Left lung (tissue), 10 donors: ENCODE data around the gene CHST10. TPM values are rescaled to one million over a fixed set of nuclear protein-coding genes. Genes with fewer than 3 reads are reported as not detected.

ENCODE experiments used
- ATAC-seq: fragments of 200-7000 bp; cut with Tn5 transposase; one replicate; pipeline ENCODE4 v1.9.1; 2020; ENCODE audit warnings: moderate library complexity
- DNase-seq, 4 donors: peaks; one replicate each; pipeline ENCODE4 v3.0.0-alpha.2; 2013 to 2020
- H3K27ac ChIP-seq, 2 donors: fragments of 200-600 bp; sonication (generic) in 1 of 2; one replicate each; pipeline versions ENCODE4 v1.5.0 to v1.8.0; 2020 to 2021
- H3K27me3 ChIP-seq, 2 donors: fragments of 200-600 bp; sonication (generic) in 1 of 2; one replicate each; pipeline versions ENCODE4 v1.5.0 to v1.8.0; 2020 to 2021
- H3K36me3 ChIP-seq, 2 donors: fragments of 200-600 bp; sonication (generic) in 1 of 2; one replicate each; pipeline versions ENCODE4 v1.5.0 to v1.8.0; 2020 to 2021
- H3K4me1 ChIP-seq, 2 donors: fragments of 200-600 bp; one replicate each; pipeline ENCODE4 v1.8.0; 2021
- H3K4me3 ChIP-seq, 2 donors: fragments of 200-600 bp; sonication (generic) in 1 of 2; one replicate each; pipeline versions ENCODE4 v1.5.0 to v1.8.0; 2020 to 2021; ENCODE audit warnings: mild to moderate bottlenecking in 1 of 2
- H3K9me3 ChIP-seq, 2 donors: fragments of 200-600 bp; sonication (generic) in 1 of 2; one replicate each; pipeline versions ENCODE4 v1.5.0 to v1.8.0; 2020 to 2021
- intact Hi-C, 2 donors: fragments of 100-400 bp; cut with DNase I; formaldehyde crosslinking; loops; one replicate each; pipeline versions ENCODE4 v1.11.2 to v1.14.2; 2022
- polyA plus RNA-seq, 6 donors: library from polyadenylated mRNA; unstranded; fragments of 120-200 nt; gene quantifications; one replicate each; pipeline ENCODE4 v1.2.1, GENCODE V29; 2013; ENCODE audit not compliant: insufficient read length in 6 of 6
- total RNA-seq, 2 donors: library from RNA; stranded (reverse); fragmentation: NEBNext Ultra II Directional; extraction: Animal tissue kit (Norgen Biotek cat#: 25700); gene quantifications; one replicate each; pipeline ENCODE4 v1.2.1, GENCODE V29; 2021
- TF ChIP-seq, protein P1 (sequence below), 2 donors: fragments of 200-600 bp; sonication (generic) in 1 of 2; IDR thresholded peaks; one replicate each; pipeline versions ENCODE4 v1.5.0 to v1.8.0; 2021; ENCODE audit warnings: antibody characterized with exemption in 2 of 2
- donor health status: DM: no; HTN: yes; CAD: no.
- donor health status: DM: no; HTN: no; CAD: no.

CHST10 gene
- total and polyA plus RNA-seq, 8 donors: 7.3 to 32.1 (median 28.7) TPM

DNA sequence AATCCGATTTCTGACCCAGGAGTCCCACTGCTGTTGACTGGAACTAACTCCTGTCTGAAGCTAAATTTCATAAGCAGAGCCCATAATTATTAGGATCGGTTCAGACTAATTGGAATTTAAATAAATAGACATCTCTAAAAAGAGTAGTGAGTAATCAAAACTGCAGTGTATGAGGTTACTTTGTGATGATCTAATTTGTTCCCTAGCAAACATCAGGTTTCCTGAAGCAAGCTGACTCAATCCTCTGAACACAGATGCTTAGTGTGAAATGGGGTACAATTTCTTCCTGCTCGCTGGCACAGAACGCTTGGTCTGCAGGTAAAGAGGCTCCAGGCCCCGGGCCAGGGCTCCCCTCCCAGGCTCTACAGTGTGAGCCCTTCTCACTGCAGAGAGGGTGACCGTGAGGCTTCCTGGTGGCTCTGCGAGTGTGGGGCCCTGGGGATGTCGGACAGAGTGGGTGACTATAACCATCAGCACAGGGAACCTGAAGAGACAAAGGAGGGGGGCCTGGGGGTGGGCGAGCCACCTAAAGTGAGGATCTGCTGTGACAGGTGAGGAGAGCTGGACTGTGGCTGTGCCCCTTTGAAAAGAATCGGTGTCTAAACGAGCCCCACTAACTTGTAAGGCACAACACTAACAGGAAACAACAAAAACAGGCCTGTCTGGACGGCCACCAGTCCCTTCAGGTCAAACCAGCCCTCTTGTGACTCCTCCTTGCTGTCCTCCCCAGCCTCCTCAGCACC is 20.2 kb downstream of the CHST10 start:
- Histone ChIP-seq H3K4me3 (no peak overlapping the region), H3K4me1 (no peaks in the 10 kb centered on the region), H3K9me3 (no peaks in the 10 kb centered on the region), H3K27me3 (no peaks in the 10 kb centered on the region), H3K27ac (no peak overlapping the region), H3K36me3 (peaks cover 0 to 44% of the 10 kb centered on the region in 2 donors)
- intact Hi-C loops: no loop called here
- TF ChIP-seq, protein P1, sequence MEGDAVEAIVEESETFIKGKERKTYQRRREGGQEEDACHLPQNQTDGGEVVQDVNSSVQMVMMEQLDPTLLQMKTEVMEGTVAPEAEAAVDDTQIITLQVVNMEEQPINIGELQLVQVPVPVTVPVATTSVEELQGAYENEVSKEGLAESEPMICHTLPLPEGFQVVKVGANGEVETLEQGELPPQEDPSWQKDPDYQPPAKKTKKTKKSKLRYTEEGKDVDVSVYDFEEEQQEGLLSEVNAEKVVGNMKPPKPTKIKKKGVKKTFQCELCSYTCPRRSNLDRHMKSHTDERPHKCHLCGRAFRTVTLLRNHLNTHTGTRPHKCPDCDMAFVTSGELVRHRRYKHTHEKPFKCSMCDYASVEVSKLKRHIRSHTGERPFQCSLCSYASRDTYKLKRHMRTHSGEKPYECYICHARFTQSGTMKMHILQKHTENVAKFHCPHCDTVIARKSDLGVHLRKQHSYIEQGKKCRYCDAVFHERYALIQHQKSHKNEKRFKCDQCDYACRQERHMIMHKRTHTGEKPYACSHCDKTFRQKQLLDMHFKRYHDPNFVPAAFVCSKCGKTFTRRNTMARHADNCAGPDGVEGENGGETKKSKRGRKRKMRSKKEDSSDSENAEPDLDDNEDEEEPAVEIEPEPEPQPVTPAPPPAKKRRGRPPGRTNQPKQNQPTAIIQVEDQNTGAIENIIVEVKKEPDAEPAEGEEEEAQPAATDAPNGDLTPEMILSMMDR (IDR thresholded peaks at IDR 0.05): no peak
- ATAC-seq: no peak
- DNase-seq: no peak

DNA sequence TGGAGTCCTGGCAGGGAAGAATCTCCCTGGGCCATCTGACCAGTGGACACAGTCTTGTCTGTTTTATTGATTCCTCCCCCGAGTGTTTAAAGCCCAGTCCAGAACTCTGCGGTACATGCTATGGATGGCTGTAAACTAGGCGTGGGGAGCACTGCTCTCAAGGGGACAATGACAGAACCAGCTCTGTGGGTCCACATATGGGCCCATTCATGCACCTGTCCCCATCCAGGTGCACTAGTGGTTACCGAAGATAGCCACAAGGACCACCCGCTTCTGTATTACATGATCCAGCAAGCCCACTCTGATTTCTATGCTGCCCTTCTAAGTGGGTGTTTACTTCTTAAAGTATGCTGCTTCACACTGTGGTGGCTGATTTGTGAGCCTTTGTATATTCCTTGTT is 21.0 kb downstream of the CHST10 start:
- no peak for ATAC-seq
- intact Hi-C loops: no loop called here
- Histone ChIP-seq H3K9me3 (no peaks in the 10 kb centered on the region), H3K4me1 (no peaks in the 10 kb centered on the region), H3K4me3 (no peak overlapping the region), H3K36me3 (peaks cover 0 to 45% of the 10 kb centered on the region in 2 donors), H3K27me3 (no peaks in the 10 kb centered on the region), H3K27ac (no peak overlapping the region)
- DNase-seq: no peak
- TF ChIP-seq, protein P1 (IDR thresholded peaks at IDR 0.05): no peak

DNA sequence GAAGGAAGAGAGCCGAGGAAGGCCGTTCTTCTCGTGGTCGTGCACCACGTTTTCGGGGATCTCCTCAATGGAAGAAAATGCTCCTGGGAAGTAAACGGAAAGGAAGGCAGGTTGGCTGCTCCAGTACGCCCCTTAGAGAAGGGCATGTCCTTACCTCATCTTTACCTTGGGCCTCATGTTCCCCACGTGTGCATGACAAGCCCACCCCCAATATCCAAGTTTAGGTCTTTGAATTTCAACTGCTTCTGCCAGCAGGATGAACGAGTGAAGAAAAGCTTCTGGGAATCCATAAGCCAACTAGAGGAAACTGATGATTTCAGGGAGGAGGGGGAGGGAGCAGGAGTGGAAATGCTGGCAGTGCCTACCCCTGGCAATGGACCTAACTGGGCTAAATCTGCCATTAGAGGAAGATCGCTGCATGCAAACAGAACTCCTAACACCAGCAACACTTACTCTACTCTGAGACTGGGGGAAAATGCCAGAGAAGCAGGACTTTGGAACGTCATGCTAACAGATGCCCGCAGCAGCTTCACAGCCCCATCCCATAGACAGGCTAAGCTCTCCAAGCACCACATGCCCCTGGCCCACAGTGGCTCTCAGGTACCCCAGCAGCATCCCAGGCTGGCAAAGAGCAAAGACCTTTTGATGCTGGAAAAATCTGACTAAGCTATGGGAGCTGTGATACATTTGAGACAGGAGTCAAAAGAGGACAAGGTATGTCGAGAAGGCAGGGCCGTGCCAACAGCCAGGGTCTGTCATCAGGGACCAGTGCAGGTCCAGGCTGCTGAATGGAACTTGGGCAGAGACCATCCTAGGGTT is 21.7 kb downstream of the CHST10 start:
- ATAC-seq (no peak), DNase-seq (no peak)
- H3K4me3 ChIP-seq: no peak overlapping the region
- TF ChIP-seq, protein P1 (IDR thresholded peaks at IDR 0.05): no peak
- peaks cover 0 to 39% of the 10 kb centered on the region in 2 donors for H3K36me3 ChIP-seq
- no peaks in the 10 kb centered on the region for H3K27me3 ChIP-seq
- no peak overlapping the region for H3K27ac ChIP-seq
- no peaks in the 10 kb centered on the region for H3K9me3 ChIP-seq
- H3K4me1 ChIP-seq: no peaks in the 10 kb centered on the region
- intact Hi-C loops: no loop called here

DNA sequence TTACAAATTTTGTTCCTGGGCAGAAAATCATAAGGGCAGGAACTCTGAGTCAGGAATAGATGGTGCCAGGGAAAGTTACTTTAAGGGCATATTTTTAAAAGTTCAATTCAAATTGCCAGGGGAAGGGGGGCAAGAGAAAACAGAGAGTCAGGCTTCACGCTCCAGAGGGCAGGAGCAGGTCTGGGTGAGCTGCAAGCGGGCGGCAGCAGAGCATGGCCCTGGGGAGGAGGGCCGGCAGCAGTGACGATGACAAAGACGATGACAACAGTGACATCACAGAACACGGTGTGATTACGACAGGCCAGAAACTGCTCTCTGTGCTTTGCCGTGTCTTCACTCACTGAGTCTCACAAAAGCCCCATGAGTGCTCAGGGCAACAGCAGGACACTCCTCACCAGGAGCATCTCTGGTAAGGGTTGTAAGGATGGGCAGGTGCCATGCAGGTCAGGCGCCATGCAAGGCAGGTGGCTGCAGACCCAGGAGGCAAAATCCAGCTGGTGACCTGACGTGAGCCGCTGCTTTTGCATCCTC is 23.3 kb downstream of the CHST10 start:
- no peak for DNase-seq
- intact Hi-C loops: no loop called here
- TF ChIP-seq, protein P1 (IDR thresholded peaks at IDR 0.05): no peak

DNA sequence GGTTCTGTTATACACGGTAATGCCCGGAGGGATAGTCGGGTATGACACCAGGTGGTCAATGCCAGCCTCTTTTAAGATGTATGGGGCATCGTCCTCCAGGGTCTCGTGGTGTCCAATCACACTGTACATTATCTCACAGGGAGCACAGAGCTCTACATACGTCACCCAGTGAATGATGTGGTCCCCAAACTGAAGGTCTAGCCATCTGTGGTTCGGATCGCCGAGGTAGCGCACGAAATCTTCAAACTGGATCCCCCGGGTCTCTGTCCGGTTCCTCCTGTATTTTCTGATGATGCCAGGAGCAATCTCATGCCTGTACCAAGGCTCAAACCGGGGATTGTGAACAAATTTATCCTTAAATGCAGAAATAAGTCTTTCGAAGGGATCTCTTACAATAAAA is 24.1 kb downstream of the CHST10 start:
- no peak for ATAC-seq
- Histone ChIP-seq H3K36me3 (peaks cover 0 to 36% of the 10 kb centered on the region in 2 donors), H3K27ac (no peak overlapping the region), H3K27me3 (no peaks in the 10 kb centered on the region), H3K9me3 (no peaks in the 10 kb centered on the region), H3K4me1 (no peaks in the 10 kb centered on the region), H3K4me3 (no peak overlapping the region)
- intact Hi-C loops: no loop called here
- TF ChIP-seq, protein P1 (IDR thresholded peaks at IDR 0.05): no peak
- no peak for DNase-seq

More for the DNA sequence above, 23.3 kb downstream of the CHST10 start:
- Histone ChIP-seq H3K4me3 (no peak overlapping the region), H3K36me3 (peaks cover 0 to 39% of the 10 kb centered on the region in 2 donors), H3K9me3 (no peaks in the 10 kb centered on the region), H3K27me3 (no peaks in the 10 kb centered on the region), H3K27ac (no peak overlapping the region), H3K4me1 (no peaks in the 10 kb centered on the region)
- no peak for ATAC-seq
